ENCODE data around the gene TUBA4B.
"Not testable (repeated sequence)": the region's sequence is repeated elsewhere in the genome, so short reads cannot be mapped to it uniquely, and the experiment has no call there.

Gene TUBA4B

GRCh38 chr2:219291910-219292490, 39.0 kb downstream of the TUBA4B start:
- DNase-seq (ENCODE audit: low read depth) = no peak

GRCh38 chr2:219292616-219293015, 39.6 kb downstream of the TUBA4B start:
- no peak for DNase-seq (ENCODE audit: low read depth)

DNA sequence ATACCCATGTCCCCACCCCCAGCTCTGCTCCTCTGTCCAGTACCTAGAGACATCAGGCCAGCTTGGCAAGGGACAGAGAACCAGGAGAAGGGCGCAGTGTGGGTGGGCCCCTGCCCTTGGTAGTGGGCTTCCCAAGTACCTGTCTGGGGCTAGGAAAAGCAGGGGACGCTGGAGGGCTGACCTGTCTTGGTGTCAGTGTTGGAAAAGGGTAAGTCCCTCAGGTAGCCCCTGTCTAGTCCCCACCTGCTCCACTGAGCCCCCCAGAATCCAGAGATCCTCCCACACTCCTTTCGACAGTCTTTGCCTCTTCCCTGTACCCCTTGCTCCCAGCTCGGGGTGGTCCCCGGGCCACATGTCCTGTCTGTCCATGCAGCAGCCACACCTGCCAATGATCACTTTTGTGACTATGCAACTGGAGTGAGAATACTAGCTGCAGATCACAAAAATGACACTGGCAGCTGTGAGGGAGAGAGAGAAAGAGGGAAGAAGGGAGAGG, 40.7 kb downstream of the TUBA4B start:
- no peak for DNase-seq (ENCODE audit: low read depth)

DNA sequence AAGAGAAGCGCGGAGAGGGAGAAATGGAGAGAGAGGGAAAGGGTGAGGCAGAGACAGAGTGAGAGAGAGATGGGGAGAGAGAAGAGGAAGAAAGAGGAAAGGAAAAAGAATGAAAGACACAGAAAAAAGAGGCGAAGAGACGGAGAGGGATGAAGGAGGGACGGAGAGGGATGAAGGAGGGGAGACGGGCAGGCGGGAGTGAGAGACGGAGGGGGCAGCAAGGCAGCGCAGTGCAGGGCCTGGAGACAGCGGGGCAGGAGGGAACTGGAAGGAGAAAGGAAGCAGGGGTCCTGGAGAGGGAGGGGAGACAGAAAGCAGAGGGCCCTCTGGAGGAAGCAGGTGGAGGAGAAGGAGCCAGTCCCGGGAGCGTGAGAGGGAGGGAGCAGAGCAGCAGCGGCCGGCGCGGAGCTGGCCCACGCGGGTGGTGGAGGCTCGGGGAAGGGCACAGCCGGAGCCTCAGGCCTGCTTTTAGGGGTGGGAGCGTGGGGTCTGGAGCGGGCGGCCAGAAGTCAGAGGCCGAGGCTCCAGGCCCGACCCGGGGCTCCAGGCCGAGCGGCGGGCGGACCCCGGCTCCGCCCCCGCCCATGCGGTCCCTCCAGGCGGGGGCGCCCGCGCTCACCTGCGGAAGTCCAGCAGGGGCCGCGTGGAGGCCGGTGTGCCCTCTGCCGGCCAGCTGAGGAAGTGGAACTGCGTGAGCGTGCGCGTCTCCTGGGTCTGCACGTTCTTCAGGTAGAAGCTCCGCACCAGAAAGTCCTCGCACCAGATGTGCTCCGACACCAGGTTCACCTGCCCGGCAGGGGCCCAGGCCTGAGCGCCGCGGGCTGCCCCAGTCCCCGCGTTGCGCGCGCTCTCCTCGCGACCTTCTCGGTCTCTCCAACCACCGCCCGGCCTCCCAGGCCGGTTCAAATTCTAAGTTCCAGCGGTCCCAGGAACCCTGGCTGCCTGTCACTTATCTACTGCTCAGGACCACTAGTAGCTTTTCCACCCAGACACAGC, 41.6 kb downstream of the TUBA4B start:
- peak; percentile 86 for DNase-seq (ENCODE audit: low read depth)

DNA sequence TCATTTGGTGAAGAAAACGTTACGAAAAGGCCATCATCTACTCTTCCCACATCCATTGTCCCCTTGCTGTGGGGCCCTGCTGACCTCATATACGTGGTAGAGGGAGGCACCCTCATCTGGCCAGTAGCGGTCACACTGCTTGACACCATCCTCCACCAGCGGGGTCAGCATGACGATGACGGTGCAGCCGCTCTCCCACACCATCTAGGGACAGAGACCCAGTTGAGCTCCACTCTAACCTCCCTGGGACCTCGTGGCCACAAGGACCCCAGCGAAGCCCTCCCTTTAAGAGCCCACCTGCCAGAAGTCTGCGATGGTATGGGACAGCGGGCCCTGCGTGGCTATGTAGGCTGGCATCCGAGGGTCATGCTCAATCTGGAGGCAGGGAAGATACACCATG, 43.1 kb downstream of the TUBA4B start:
- no peak for DNase-seq (ENCODE audit: low read depth)

DNA sequence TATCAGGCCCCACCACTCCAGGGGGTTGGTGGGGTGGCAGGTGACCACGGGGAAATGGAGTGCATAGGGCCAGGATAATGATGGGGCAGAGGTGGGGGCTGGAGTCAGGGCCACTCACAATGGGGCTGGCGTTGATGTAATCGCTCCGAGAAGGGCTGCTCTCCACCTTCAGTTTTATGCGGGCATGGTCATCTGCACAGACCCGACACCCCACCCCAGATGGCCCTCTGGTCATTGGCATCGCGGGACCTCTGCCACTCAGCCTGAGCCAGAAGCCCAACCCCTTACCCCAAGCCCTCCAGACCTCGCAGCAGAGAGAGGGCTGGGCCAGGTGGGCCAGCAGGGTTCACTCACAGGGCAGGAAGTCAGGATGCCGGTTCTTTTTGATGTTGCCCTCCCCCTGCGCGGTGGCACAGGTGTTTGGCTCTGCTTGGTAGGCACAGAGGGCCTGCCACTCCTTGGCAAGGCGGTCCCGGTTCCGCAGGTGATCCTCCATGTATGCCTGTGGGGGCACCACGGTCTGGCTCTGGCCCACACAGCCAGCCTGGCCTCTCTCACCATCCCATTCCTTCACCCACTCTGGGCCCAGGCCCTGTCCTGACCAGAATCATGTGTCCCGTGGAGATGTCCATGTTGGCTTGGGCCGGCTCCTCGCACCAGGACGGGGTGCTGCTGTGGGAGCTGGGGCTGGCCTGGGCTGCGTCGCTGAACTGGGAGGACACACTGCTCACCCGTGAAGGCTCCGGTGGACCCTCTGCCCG, 43.8 kb downstream of the TUBA4B start:
- DNase-seq (ENCODE audit: low read depth) = no peak

DNA sequence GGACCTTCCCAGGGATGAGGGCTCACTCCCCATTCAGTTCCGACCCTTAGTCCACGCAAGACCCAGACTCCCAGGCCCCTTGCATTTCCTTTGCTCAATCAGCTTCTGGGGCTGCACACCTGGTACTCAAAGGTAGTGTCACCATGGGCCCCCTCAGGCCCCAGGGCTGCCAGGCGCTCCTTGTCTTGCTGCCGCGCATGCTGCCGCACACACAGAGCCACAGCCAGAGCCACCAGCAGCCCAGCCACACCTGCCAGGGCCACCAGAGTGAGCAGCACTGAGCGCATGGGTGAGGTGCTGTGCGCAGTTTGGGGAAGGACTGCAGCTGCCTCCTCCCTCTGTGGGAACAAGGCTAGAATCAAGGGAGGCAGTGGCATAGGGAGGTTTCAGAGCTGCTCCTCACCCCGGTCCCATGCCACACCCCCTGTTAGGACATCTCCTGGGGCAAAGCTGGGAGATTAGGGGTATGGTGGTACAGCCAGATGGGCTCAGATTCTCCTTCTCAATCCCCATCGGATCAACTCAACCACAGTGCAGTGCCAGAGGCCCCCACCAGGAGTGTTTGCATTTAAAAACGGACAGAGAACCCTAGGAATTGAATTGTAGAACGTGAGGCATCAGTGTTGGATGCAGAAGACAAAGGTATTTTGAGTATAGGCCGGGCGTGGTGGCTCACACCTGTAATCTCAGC, 44.9 kb downstream of the TUBA4B start:
- no peak for DNase-seq (ENCODE audit: low read depth)

GRCh38 chr2:219298759-219299371, 45.8 kb downstream of the TUBA4B start:
- peak; percentile 81 for DNase-seq (ENCODE audit: low read depth)

GRCh38 chr2:219299372-219299760, 46.3 kb downstream of the TUBA4B start:
- DNase-seq (ENCODE audit: low read depth) = no peak

DNA sequence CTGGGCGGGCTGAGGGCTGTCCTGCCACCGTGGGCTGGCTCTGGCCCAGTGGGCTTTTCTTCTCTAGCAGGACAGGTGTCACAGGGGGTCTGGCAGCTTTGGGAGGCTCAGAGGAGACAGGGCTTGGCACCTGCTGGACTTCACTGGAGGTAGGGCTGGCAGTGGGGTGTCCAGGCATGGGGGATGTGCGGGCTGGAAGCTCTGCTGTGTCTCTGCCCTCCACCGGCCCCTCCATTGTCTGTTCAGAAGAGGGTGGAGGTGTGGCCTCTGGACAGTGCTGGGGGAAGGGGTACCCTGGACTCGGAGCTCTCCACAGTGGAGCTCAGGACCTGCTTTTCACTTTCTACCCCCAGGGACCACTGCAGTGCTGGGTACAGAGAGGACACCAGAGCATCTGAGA, 47.0 kb downstream of the TUBA4B start:
- no peak for DNase-seq (ENCODE audit: low read depth)

GRCh38 chr2:219302412-219302968, 49.4 kb downstream of the TUBA4B start:
- no peak for DNase-seq (ENCODE audit: low read depth)

DNA sequence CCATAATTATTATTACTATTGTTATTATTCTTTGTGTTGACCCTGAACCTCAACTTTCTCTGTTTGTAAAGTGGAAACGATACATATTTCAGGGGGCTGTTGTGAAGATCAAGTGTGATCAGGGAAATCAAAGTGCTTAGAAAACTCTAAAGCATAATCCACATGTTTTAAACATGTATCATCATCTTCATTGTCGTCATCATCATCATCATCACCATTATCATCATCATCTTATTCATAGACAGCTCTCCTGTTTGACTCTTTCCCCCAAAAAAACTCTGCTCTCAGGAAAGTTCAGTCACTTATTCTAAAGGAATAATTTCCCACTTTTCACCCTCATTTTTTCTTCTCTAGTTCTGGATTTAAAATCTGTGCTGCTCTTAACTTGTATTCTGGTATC, 51.2 kb downstream of the TUBA4B start:
- DNase-seq (ENCODE audit: low read depth) = no peak

DNA sequence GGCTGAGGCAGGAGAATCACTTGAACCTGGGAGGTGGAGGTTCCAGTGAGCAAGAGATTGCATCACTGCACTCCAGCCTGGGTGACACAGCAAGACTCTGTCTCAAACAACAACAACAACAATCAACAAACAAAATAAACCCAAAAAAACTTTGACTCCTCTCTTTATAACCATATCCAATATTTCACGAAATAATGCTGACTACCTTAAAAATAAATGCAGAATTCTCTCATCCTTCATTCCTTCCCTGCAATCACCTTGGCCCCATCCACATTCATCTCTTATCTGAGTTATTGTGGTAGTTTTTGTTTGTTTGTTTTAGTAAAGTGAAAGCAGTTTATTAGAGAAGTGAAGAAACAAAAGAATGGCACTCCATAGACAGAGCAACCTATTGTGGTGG, 53.0 kb downstream of the TUBA4B start:
- no peak for DNase-seq (ENCODE audit: low read depth)

DNA sequence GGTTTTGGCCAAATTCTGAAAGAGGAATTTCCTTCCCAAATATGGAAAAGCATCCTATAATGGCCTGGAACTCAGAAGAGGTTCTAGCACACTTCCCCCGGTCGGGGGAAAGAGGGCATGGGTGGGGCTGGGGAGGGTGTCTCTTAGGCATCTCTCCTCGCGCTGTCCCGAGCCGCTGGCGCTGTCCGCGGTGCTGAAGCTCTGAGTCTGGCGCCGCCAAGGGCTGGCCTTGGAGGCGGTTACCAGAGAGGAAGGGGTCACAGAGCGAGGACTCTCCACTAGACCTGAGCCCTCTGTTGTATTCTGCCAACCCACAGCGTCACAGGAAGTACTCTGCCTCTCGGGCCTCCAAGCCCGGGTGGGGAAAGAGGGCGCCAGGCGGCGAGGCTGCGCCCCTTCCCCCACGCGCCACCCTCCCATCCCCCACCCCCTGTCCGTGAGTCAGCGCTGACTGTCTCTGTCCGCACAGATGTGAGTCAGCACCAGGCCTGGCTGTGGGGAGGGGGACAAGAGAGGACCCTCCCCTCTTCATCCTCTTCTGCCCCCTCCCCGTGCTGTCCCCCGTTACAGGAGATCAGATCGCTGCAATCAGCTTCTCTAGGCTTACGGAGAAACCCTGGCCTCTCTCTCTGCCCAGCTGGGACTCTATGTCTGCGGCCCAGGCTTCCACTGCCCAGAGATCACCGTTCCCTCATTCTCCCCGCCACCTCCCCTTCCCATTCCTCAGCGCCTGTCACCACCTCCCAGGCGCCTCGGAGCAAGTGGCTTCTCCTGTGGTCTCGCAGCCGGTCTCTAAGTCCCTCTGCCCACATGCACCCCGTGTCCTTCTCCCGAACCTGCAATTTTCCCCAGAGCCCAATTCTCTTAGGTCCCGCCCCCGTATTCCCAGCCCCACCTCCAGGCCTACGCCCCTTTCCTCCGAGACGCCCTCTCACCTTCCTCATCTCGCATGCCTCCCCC, 55.4 kb downstream of the TUBA4B start:
- peak; percentile 59 for DNase-seq (ENCODE audit: low read depth)

GRCh38 chr2:219309278-219309677, 56.2 kb downstream of the TUBA4B start, which contains the start of gene PTPRN:
PTPRN (minus strand) TSS chr2:219309401; CDS start chr2:219309332, 69 bp downstream.
- DNase-seq (ENCODE audit: low read depth) = no peak

DNA sequence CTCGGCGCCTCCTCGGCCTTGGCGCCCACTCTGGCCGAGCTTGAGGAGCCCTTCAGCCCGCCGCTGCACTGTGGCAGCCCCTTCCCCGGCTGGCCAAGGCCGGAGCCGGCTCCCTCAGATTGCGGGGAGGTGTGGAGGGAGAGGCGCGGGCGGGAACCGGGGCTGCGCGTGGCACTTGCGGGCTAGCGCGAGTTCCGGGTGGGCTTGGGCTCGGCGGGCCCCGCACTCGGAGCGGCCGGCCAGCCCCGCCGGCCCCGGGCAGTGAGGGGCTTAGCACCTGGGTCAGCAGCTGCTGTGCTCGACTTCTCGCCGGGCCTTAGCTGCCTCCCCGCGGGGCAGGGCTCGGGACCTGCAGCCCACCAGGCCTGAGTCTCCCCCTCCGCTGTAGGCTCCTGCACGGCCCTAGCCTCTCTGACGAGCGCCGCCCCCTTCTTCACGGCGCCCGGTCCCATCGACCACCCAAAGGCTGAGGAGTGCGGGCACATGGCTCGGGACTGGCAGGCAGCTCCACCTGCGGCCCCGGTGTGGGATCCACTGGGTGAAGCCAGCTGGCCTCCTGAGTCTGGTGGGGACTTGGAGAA, 59.7 kb downstream of the TUBA4B start:
- DNase-seq (ENCODE audit: low read depth) = not testable (repeated sequence)

- DNase-seq (ENCODE audit: low read depth) = no peak
These were observed 61.9 kb downstream of the TUBA4B start for GRCh38 chr2:219314804-219315468.
